Hindlimb muscle (tissue), 1 donor: ENCODE measurements around the gene SCTR. TPM values are rescaled to one million over a fixed set of nuclear protein-coding genes. Genes with fewer than 3 reads are reported as not detected.

Experiments used
- DNase-seq: peaks from one replicate; pipeline ENCODE4 v3.0.0-alpha.2; 2013
- polyA plus RNA-seq: library from polyadenylated mRNA; unstranded; fragments of 120-200 nt; gene quantifications from one replicate; pipeline ENCODE4 v1.2.1, GENCODE V29; 2013; ENCODE audit not compliant: insufficient read length

The SCTR gene
- polyA plus RNA-seq, 1 donor: 3.7 TPM

- no peak for DNase-seq
Measured at GRCh38 chr2:119473621-119474370, 50.5 kb downstream of the SCTR start.

GRCh38 chr2:119472749-119473148 is 51.5 kb downstream of the SCTR start:
- DNase-seq: no peak

GRCh38 chr2:119469661-119470297 is 54.5 kb downstream of the SCTR start:
- DNase-seq: no peak

GRCh38 chr2:119469131-119469530 is 55.2 kb downstream of the SCTR start:
- no peak for DNase-seq

GRCh38 chr2:119468154-119468955 is 55.9 kb downstream of the SCTR start:
- DNase-seq: no peak

- DNase-seq: no peak
Measured at GRCh38 chr2:119466373-119466772, 57.9 kb downstream of the SCTR start.

GRCh38 chr2:119465687-119466086 is 58.6 kb downstream of the SCTR start:
- DNase-seq: no peak

GRCh38 chr2:119464981-119465380 is 59.3 kb downstream of the SCTR start:
- no peak for DNase-seq

GRCh38 chr2:119463990-119464389 is 60.3 kb downstream of the SCTR start:
- DNase-seq: no peak

GRCh38 chr2:119463136-119463535 is 61.1 kb downstream of the SCTR start:
- no peak for DNase-seq

GRCh38 chr2:119462574-119462973 is 61.7 kb downstream of the SCTR start:
- DNase-seq: no peak

GRCh38 chr2:119461811-119462210 is 62.5 kb downstream of the SCTR start:
- no peak for DNase-seq

- no peak for DNase-seq
Measured at GRCh38 chr2:119460076-119460475, 64.2 kb downstream of the SCTR start.

- no peak for DNase-seq
Measured at GRCh38 chr2:119455066-119455718, 69.1 kb downstream of the SCTR start.

GRCh38 chr2:119453972-119454593 is 70.2 kb downstream of the SCTR start:
- DNase-seq: no peak

GRCh38 chr2:119451336-119452050 is 72.8 kb downstream of the SCTR start:
- no peak for DNase-seq

GRCh38 chr2:119449521-119449920 is 74.8 kb downstream of the SCTR start:
- no peak for DNase-seq

- DNase-seq: no peak
Measured at GRCh38 chr2:119448427-119449141, 75.7 kb downstream of the SCTR start.

GRCh38 chr2:119446037-119446436 is 78.2 kb downstream of the SCTR start:
- no peak for DNase-seq

- no peak for DNase-seq
Measured at GRCh38 chr2:119442850-119443249, 81.4 kb downstream of the SCTR start.

GRCh38 chr2:119442226-119442619 is 82.1 kb downstream of the SCTR start:
- DNase-seq: no peak
